T-helper 2 cell treated with Interferon-gamma antibody and Interleukin-4, amounts not matched to agents 100 ng/mL and 5 ng/mL, for 36 hours (primary cell): ENCODE results near the gene PRRC1. TPM values are rescaled to one million over a fixed set of nuclear protein-coding genes. Genes with fewer than 3 reads are reported as not detected.
"Not testable (repeated sequence)": the region's sequence is repeated elsewhere in the genome, so short reads cannot be mapped to it uniquely, and the experiment has no call there.

Experiments used
- intact Hi-C: fragments of 100-400 bp; cut with micrococcal nuclease; formaldehyde crosslinking; loops from one replicate; pipeline ENCODE4 v1.15.1; 2023
- total RNA-seq: library from RNA; stranded (reverse); gene quantifications from 2 replicates; pipeline ENCODE4 v1.2.3, GENCODE V29; 2022

PRRC1 gene
- total RNA-seq, 1 donor from 2014 or later: 56.1 TPM

- intact Hi-C loops: not testable (repeated sequence)
Observed at GRCh38 chr5:127540553-127540952, 23.1 kb downstream of the PRRC1 start.

- intact Hi-C loops: not testable (repeated sequence)
Observed at GRCh38 chr5:127545249-127545648, 27.8 kb downstream of the PRRC1 start.

DNA sequence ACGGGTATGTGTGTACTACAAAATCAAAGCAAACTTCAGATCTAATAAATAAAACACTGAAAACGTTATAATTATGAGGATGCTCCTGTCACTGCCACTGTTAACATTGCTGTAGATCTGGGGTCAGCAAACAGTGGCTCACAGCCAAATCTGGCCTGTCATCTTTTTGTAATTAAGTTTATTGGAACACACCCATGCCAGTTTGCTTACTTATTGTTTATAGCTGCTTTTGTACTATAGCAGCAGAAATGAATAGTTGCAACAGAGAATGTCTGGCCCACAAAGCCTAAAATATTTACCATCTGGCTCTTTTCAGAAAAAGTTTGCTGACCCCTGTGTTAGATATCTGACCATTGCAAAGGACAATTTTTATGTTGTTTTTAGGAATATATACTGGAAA, 32.1 kb downstream of the PRRC1 start:
- intact Hi-C loops: no loop called here

- intact Hi-C loops: no loop called here
Observed at GRCh38 chr5:127550652-127551409, 33.4 kb downstream of the PRRC1 start.

GRCh38 chr5:127551410-127552041, 34.1 kb downstream of the PRRC1 start:
- intact Hi-C loops: no loop called here

DNA sequence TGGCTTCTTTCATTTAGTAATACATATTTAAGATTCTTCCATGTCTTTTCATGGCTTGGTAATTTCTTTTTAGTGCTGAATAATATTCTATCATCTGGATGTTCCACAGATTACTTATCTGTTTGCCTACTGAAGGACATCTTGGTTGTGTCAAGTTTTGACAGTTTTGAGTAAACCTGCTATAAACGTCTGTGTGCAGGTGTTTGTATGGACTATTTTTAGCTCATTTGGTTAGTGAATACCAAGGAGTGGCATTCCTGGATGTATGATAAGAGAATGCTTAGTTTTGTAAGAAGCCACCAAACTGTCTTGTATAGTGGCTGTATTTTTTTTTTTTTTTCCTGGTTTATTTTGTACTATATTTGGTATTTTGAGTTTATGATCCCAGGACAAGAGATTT, 38.4 kb downstream of the PRRC1 start:
- intact Hi-C loops: no loop called here

- intact Hi-C loops: no loop called here
Observed at GRCh38 chr5:127556609-127557334, 39.3 kb downstream of the PRRC1 start.

GRCh38 chr5:127558273-127558672, 40.8 kb downstream of the PRRC1 start:
- intact Hi-C loops: no loop called here

GRCh38 chr5:127561254-127561653, 43.8 kb downstream of the PRRC1 start:
- intact Hi-C loops: no loop called here

DNA sequence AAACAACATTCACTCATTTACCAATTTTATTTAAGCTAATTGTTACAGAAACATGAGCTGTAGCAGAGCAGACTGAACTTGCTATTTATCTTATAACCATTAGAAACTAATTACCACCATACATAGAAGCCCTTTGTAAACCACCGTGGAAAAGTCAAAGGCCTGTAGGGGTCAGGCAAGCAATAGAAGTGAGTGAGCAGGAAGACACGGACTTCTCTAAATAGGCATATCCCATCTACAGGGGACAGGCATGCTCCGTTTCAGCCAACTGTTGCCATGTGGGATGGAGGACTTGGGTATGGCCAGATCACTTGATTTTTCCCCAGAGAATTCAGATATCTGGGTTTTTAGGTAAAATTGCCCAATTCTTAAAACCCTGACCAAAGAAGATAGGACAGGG, 44.8 kb downstream of the PRRC1 start:
- intact Hi-C loops: no loop called here

DNA sequence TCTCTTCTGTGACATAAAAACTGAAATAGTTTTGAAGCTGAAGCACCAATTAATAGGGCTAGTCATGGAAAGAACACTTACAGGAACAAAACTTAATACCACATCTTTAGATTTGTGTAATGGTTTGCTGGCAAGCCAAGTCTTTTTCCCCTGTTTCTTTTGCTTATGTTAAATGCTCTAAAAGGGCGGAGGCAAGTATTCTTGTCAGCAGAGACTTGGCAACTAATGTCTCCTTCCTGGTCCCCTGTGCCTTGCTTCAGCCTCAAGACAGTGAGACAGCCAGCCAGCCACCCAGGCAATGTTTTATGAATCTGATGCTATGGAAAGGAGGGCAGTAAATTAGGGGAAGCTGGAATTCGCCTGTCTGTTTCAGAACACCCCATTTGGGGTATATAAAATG, 45.7 kb downstream of the PRRC1 start:
- intact Hi-C loops: no loop called here

- intact Hi-C loops: loop anchor here (1.0 to 2.0 kb wide), 2 partner anchors 637 to 1111 kb away; no protein-coding TSS in a partner anchor
Observed at GRCh38 chr5:127564002-127564769, 46.7 kb downstream of the PRRC1 start.

DNA sequence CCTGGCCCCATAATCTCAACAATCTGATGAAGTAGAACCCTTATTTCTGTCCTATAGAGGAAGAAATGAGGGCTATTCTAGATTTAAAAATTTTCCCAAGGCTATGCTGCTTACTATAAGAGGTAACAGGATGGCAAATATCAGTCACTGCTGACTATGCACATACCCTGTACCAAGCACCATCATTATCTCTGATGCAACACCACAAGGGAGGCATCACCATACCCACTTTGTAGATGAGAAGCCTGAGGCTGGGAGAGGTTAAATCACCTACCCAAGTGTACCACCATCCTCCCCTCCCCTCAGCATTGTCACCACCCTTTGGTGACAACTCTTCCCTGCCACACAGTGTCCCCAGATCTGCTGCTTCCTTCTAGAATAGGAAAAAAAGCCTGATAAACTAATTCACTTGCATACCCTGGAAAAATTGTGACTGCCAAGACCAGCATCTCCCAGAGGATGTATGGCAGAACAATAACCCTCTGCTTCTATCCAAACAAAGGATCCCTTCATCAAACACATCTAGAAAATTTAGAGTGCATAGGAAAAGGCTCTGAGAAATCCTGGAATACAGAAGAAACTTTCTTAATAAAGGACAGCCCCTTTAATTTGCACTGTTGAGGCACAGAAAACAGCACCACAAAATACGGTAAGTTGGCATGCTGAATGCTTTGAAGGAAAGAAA, 48.3 kb downstream of the PRRC1 start:
- intact Hi-C loops: loop anchor here (2.0 kb wide), 1 partner anchor 1109 kb away; no protein-coding TSS in a partner anchor

- intact Hi-C loops: no loop called here
Observed at GRCh38 chr5:127567026-127567768, 49.8 kb downstream of the PRRC1 start.

GRCh38 chr5:127568166-127568565, 50.7 kb downstream of the PRRC1 start:
- intact Hi-C loops: no loop called here

- intact Hi-C loops: not testable (repeated sequence)
Observed at GRCh38 chr5:127569471-127569870, 52.0 kb downstream of the PRRC1 start.

DNA sequence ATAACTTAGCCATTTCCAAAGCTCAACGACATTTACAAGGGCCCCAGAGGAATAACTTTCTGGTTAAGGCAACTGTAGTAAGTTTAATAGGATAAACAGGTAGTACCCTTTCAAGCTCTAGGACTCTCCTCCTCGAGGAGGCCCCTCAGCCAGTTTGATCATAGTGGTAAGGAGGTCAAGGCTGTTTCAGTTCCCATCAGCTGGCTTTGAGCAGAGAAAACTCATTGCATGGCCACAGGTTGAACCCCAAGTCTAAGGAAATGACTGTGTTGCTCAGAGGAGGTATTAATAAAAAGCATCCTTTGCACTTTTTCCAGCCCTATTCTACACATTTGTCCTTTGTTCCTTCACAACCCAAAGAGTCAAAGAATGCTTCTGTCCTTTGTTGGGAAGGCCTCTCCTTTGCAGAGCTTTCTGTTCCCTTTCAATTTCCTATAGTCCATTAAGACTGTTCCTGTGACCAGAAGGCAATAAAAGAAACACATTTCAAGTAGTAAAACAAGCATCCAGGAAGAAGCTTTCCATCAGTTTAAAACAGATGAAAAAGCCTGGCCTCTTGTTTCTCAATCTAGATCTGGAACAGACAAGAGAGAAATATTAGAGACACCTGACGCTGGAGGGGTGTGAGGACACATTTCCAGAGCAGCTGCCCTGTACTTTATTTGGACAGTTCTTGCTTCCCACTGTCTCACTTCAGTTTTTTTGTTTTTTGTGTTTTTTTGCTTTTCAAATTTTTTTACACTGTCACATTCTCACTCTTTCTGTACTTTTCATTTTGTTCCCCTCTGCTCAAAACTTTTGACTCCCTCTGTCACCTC, 54.1 kb downstream of the PRRC1 start:
- intact Hi-C loops: no loop called here

DNA sequence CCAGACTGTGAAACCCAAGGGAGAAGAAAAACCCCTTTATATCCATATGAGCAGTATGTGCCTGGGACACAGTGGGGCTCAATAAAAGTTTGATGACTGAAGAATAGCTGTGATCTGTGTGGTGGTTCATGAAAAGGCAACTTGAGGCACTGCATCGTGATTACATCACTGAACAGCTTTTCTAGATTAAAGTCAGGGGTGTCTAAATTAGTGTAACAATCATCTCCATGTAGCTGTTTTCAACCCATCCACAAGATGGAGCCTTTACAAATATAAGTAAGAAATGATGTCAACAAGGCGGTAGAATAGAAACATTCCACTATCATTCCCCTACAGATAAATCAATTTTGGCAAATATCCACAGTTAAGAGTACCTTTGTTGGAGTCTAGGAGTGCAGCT, 55.5 kb downstream of the PRRC1 start:
- intact Hi-C loops: no loop called here
